ENCODE results near the gene C22orf31. TPM values are rescaled to one million over a fixed set of nuclear protein-coding genes. Genes with fewer than 3 reads are reported as not detected.

The C22orf31 gene
- total RNA-seq, 4 donors from 2014 or later, result not detected

DNA sequence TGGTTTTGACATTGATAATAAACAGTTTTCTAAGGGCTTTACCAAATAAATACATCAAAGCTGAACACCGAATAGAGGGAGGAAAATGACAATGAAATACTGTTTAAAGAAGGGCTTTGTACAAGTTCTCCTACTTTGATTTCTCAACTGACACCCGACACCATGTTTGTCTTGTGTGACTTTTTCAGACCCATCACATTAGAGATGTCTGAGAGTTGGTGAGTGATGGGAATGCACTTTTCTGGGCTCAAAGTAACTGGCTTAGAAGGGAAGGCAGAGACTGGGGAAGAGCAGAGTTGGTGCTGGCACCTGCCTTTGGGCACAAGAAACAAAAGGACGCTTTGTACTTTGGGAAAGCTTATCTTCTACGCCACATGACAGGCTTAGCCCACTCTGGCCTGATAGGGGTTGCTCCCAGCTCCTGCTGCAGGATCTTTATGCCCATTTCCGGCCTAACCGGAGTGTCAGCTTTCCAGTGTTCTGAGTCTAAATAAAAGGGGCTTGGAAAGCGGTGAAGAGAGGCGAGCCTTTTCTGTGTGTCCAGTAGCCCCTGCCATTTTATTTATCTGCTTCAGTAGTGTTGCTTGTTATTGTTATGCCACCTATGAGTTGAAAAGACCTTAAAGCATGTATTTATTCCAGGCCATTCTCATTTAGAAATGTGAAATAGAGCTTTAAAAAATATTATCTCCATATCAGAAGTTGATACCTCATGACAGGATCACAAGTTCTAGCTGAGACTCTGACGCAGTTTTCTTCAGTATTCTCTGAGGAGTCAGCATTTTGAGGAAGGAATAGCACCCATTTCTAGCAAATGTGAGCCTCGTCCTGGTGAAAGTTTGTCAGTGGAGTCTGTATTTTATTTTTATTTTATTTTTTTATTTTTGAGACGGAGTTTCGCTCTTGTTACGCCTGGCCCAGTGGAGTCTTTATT lies 35.4 kb upstream of the C22orf31 start:
- no peak for TF ChIP-seq POLR2A (IDR thresholded peaks at IDR 0.05; ENCODE audit: low read depth)
- TF ChIP-seq, protein P1, sequence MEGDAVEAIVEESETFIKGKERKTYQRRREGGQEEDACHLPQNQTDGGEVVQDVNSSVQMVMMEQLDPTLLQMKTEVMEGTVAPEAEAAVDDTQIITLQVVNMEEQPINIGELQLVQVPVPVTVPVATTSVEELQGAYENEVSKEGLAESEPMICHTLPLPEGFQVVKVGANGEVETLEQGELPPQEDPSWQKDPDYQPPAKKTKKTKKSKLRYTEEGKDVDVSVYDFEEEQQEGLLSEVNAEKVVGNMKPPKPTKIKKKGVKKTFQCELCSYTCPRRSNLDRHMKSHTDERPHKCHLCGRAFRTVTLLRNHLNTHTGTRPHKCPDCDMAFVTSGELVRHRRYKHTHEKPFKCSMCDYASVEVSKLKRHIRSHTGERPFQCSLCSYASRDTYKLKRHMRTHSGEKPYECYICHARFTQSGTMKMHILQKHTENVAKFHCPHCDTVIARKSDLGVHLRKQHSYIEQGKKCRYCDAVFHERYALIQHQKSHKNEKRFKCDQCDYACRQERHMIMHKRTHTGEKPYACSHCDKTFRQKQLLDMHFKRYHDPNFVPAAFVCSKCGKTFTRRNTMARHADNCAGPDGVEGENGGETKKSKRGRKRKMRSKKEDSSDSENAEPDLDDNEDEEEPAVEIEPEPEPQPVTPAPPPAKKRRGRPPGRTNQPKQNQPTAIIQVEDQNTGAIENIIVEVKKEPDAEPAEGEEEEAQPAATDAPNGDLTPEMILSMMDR (IDR thresholded peaks at IDR 0.05), result no peak
- TF ChIP-seq EP300 (IDR thresholded peaks at IDR 0.05), result no peak
- TF ChIP-seq POLR2AphosphoS5 (IDR thresholded peaks at IDR 0.05), result no peak
- Histone ChIP-seq H3K9me3 (no peaks in the 10 kb centered on the region), H3K27me3 (no peaks in the 10 kb centered on the region), H3K4me1 (peaks cover 17 to 20% (median 19%) of the 10 kb centered on the region in 4 donors), H3K36me3 (peaks cover 0 to 22% (median 9%) of the 10 kb centered on the region in 4 donors), H3K4me3 (no peak overlapping the region), H3K27ac (replicated peaks in 1 of 4) (no peak overlapping the region)
- DNase-seq (ENCODE audit: extremely low spot score), result no peak
- intact Hi-C loops (cut with DNase I), result no loop called here
- 88% methylated on average over 12 of the region's 13 CpGs for WGBS

DNA sequence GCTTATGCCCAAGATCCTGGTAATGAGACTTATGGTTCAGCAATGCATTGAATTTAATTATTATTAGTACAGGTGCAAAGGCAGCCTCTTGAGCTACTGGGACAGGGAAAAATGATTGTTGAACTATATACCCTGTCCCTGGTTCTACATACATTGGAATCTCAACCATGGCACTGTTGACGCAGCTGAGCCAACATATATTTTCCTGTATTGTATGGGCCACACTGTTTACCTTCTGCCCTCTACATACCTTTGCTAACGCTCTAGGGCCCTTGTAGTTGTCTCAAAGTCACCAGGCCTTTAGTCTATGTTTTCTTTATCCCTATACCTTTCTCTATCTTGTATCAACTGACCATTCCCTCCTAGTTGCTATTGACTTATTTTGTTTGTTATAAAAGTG lies 33.8 kb upstream of the C22orf31 start:
- peaks cover 0 to 22% (median 9%) of the 10 kb centered on the region in 4 donors for H3K36me3 ChIP-seq
- DNase-seq (ENCODE audit: extremely low spot score), result no peak
- peaks cover 17 to 25% (median 21%) of the 10 kb centered on the region in 4 donors for H3K4me1 ChIP-seq
- intact Hi-C loops (cut with DNase I), result no loop called here
- 97% methylated on average over 2 of the region's 2 CpGs for WGBS
- H3K27ac ChIP-seq (replicated peaks in 1 of 4), result no peak overlapping the region
- H3K4me3 ChIP-seq, result no peak overlapping the region
- no peaks in the 10 kb centered on the region for H3K27me3 ChIP-seq
- H3K9me3 ChIP-seq, result no peaks in the 10 kb centered on the region
- TF ChIP-seq EP300 (IDR thresholded peaks at IDR 0.05) (no peak), POLR2A (IDR thresholded peaks at IDR 0.05; ENCODE audit: low read depth) (no peak)

DNA sequence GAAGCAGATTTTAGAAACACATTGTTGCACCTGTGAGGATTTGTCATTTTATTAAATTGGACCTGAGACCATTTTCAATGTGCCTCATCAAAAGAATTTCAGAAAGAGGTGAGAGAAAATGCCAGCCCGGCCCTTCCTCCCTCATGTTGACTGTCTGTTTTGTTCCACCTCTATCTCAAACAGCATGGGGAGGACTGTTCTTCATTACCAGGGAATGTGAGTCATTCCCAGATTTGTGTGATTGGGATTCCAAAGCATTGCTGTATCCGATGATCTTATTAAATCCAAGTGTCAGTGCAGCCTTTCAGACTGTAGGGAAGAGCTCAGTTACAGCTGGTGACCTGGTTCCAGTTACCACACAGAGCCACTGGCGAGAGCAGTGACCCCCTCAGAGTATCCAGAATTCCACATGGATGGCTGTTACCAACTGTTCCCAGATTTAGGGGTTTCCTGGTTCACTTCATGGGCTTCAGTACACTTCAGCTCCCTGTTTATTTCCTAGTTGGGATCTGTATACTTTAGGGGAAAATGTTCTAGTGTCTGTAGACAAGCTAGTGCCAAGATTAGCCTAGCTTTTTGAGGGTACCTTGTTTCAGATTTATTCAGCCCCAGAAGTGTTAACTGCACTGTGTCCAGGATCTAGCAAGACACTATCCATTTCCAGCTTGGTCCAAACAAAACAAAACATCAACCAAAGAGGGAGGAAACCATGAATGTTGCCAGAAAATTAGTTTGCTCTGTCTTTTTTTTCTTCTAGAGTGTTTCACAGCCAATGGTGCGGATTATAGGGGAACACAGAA lies 32.1 kb upstream of the C22orf31 start:
- peak overlapping the region; percentile 38 to 60 (median 56) for H3K27ac ChIP-seq (replicated peaks in 1 of 4)
- 49% methylated on average over 4 of the region's 4 CpGs for WGBS
- TF ChIP-seq POLR2A (IDR thresholded peaks at IDR 0.05; ENCODE audit: low read depth), result no peak
- TF ChIP-seq, protein P1 (IDR thresholded peaks at IDR 0.05), result no peak
- TF ChIP-seq POLR2AphosphoS5 (IDR thresholded peaks at IDR 0.05), result no peak
- no peak for TF ChIP-seq EP300 (IDR thresholded peaks at IDR 0.05)
- H3K9me3 ChIP-seq, result no peaks in the 10 kb centered on the region
- peaks cover 17 to 25% (median 21%) of the 10 kb centered on the region in 4 donors for H3K4me1 ChIP-seq
- no peaks in the 10 kb centered on the region for H3K27me3 ChIP-seq
- H3K36me3 ChIP-seq, result peaks cover 0 to 9% (median 2%) of the 10 kb centered on the region in 4 donors
- no peak for DNase-seq (ENCODE audit: extremely low spot score)
- intact Hi-C loops (cut with DNase I), result no loop called here
- H3K4me3 ChIP-seq, result no peak overlapping the region

DNA sequence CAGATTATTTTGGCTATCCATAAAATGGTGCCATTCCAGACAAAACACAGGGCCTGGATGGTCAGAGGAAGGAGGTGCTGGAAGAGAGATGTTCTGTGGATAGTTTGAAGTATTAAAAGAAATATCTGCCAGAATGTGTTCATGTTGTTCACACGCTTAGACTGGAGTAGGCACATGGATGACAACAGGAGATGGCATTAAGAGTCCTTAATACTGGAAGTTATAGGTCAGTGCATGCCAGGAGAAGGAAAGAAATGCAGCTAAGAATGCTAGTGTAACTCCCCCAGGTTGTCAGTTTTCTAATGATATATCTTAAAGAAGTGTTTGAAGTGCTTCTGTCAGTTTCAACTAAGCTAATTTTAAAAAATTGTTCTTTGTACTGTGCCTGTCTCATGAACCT lies 31.4 kb upstream of the C22orf31 start:
- Histone ChIP-seq H3K27ac (replicated peaks in 1 of 4) (peak overlapping the region in 3 of 4 donors; percentile 14 to 60 (median 57)), H3K4me3 (no peak overlapping the region), H3K4me1 (peaks cover 17 to 25% (median 21%) of the 10 kb centered on the region in 4 donors), H3K36me3 (peaks cover 0 to 8% (median 2%) of the 10 kb centered on the region in 4 donors), H3K9me3 (no peaks in the 10 kb centered on the region), H3K27me3 (no peaks in the 10 kb centered on the region)
- TF ChIP-seq EP300 (IDR thresholded peaks at IDR 0.05), result no peak
- WGBS, result 83% methylated on average over 1 of the region's 1 CpG
- intact Hi-C loops (cut with DNase I), result no loop called here
- DNase-seq (ENCODE audit: extremely low spot score), result no peak

DNA sequence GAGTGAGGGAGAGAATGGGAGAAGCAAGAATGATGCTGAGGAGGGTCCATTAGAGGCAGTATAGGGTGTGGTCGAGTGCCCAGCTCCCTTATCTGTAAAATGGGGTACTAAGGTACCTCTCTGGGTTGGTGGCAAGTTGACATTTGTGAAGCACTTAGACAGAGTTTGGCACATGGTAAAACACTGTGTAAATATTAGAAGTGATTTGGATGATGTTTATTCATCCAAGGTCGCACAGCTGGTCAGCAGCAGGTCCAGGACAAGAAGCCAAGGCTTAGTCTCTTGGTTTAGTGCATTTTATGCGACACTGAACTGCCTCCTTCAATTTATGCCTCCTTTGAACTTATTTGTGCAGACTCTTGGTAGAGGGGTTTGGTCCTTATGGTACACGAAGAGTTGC lies 30.6 kb upstream of the C22orf31 start:
- TF ChIP-seq EP300 (IDR thresholded peaks at IDR 0.05) (no peak), POLR2AphosphoS5 (IDR thresholded peaks at IDR 0.05) (no peak), POLR2A (IDR thresholded peaks at IDR 0.05; ENCODE audit: low read depth) (no peak)
- TF ChIP-seq, protein P1 (IDR thresholded peaks at IDR 0.05), result no peak
- intact Hi-C loops (cut with DNase I), result no loop called here
- Histone ChIP-seq H3K36me3 (peaks cover 0 to 8% (median 2%) of the 10 kb centered on the region in 4 donors), H3K4me3 (no peak overlapping the region), H3K27ac (replicated peaks in 1 of 4) (peak overlapping the region in 2 of 4 donors; percentile 1 to 10), H3K4me1 (peaks cover 12 to 25% (median 21%) of the 10 kb centered on the region in 4 donors), H3K27me3 (no peaks in the 10 kb centered on the region), H3K9me3 (no peaks in the 10 kb centered on the region)
- no peak for DNase-seq (ENCODE audit: extremely low spot score)
- 88% methylated on average over 4 of the region's 4 CpGs for WGBS
